ENCODE measurements around the gene PDZRN3. TPM values are rescaled to one million over a fixed set of nuclear protein-coding genes. Genes with fewer than 3 reads are reported as not detected.

The PDZRN3 gene
- total and polyA plus RNA-seq, 2 experiments from 2014 or later, result 7.5 to 14.0 TPM

- Histone ChIP-seq H3K27ac (ENCODE audit: low read depth) (no peak overlapping the region), H3K27me3 (ENCODE audit: insufficient read depth) (no peaks in the 10 kb centered on the region), H3F3A (replicated peaks; ENCODE audit: low read depth) (no peaks in the 10 kb centered on the region), H4K20me1 (replicated peaks; ENCODE audit: insufficient read depth) (no peaks in the 10 kb centered on the region), H3K4me2 (no peak overlapping the region), H3K4me3 (no peak overlapping the region), H3K9me2 (ENCODE audit: insufficient read depth) (0 out of 2 replicates have a peak, but pooled peaks cover 10% of the 10 kb centered on the region), H2AFZ (no peak overlapping the region), H3K4me1 (ENCODE audit: insufficient read depth) (peaks cover 27% of the 10 kb centered on the region), H3K79me2 (replicated peaks; ENCODE audit: insufficient read depth) (no peaks in the 10 kb centered on the region), H3K36me3 (ENCODE audit: insufficient read depth) (no peaks in the 10 kb centered on the region)
- H3K27ac Mint-ChIP-seq, result no peak overlapping the region
- TF ChIP-seq ZNF114 (CRISPR knock-in tag; IDR thresholded peaks at IDR 0.05) (no peak), STAT1 (IDR thresholded peaks at IDR 0.05; ENCODE audit: unreplicated experiment) (no peak), EZH2 (IDR thresholded peaks at IDR 0.05; ENCODE audit: low read depth, unreplicated experiment) (no peak), NANOG (IDR thresholded peaks at IDR 0.05; ENCODE audit: borderline replicate concordance) (no peak), EZH2phosphoT487 (IDR thresholded peaks at IDR 0.05; ENCODE audit: unreplicated experiment) (no peak), REST (IDR thresholded peaks at IDR 0.05; ENCODE audit: unreplicated experiment) (no peak), ZNF331 (CRISPR knock-in tag; IDR thresholded peaks at IDR 0.05; ENCODE audit: low read depth) (no peak), POLR2AphosphoS5 (IDR thresholded peaks at IDR 0.05; ENCODE audit: low read depth) (no peak), CREB1 (CRISPR knock-in tag; IDR thresholded peaks at IDR 0.05; ENCODE audit: low read depth) (no peak), ZNF462 (CRISPR knock-in tag; IDR thresholded peaks at IDR 0.05) (no peak), JUNB (IDR thresholded peaks at IDR 0.05; ENCODE audit: unreplicated experiment) (no peak), CTCF (conservative IDR thresholded peaks at IDR 0.05; ENCODE audit: low read depth in 2 of 2) (no peak)
- TF ChIP-seq, protein P1, sequence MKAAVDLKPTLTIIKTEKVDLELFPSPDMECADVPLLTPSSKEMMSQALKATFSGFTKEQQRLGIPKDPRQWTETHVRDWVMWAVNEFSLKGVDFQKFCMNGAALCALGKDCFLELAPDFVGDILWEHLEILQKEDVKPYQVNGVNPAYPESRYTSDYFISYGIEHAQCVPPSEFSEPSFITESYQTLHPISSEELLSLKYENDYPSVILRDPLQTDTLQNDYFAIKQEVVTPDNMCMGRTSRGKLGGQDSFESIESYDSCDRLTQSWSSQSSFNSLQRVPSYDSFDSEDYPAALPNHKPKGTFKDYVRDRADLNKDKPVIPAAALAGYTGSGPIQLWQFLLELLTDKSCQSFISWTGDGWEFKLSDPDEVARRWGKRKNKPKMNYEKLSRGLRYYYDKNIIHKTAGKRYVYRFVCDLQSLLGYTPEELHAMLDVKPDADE (IDR thresholded peaks at IDR 0.05), result no peak
- H3K27me3 Mint-ChIP-seq (ENCODE audit: insufficient read depth, low read depth, poor library complexity), result peaks cover 6% of the 10 kb centered on the region
- no peak overlapping the region for H3K4me3 Mint-ChIP-seq
- peaks cover 18% of the 10 kb centered on the region for H3K9me3 Mint-ChIP-seq
- DNase-seq (ENCODE audit: low spot score), result no peak
- no peak for ATAC-seq
- peaks cover 20% of the 10 kb centered on the region for H3K36me3 Mint-ChIP-seq (ENCODE audit: low read depth)
- H3K4me1 Mint-ChIP-seq, result peaks cover 47% of the 10 kb centered on the region
Observed at GRCh38 chr3:73480187-73480672, 144.5 kb downstream of the PDZRN3 start.
